Mesenchymal stem cell (in vitro differentiated cells and primary cell): ENCODE measurements around the gene RSAD1.

Source experiments
- DNase-seq: peaks from one replicate; pipeline ENCODE4 v3.0.0-alpha.2; 2013
- H2AFZ ChIP-seq: one replicate; pipeline ENCODE4 v1.6.1; 2013; ENCODE audit warnings: low read depth, mild to moderate bottlenecking, control low read depth, inconsistent platforms, low read length, moderate library complexity
- H2AK5ac ChIP-seq: 2 replicates; pipeline ENCODE4 v1.6.1; 2013; ENCODE audit warnings: low read length, moderate library complexity, mild to moderate bottlenecking, inconsistent platforms; ENCODE audit not compliant: severe bottlenecking
- H2BK120ac ChIP-seq: one replicate; pipeline ENCODE4 v1.6.1; 2013; ENCODE audit warnings: low read depth, mild to moderate bottlenecking, inconsistent platforms, low read length, moderate library complexity
- H2BK12ac ChIP-seq, 2 experiments: one replicate each; pipeline ENCODE4 v1.6.1; 2013; ENCODE audit warnings: inconsistent platforms in 2 of 2, low read length in 2 of 2, mild to moderate bottlenecking in 2 of 2, moderate library complexity in 2 of 2, control low read depth in 1 of 2
- H2BK15ac ChIP-seq: one replicate; pipeline ENCODE4 v1.6.1; 2013; ENCODE audit warnings: mild to moderate bottlenecking, low read depth, inconsistent platforms; ENCODE audit not compliant: poor library complexity, severe bottlenecking
- H2BK5ac ChIP-seq: 2 replicates; pipeline ENCODE4 v1.6.1; 2013; ENCODE audit warnings: low read depth, mild to moderate bottlenecking, low read length, control low read depth, inconsistent platforms; ENCODE audit not compliant: poor library complexity, severe bottlenecking
- H3K14ac ChIP-seq, 2 experiments: one replicate each; pipeline ENCODE4 v1.6.1; 2013; ENCODE audit warnings: inconsistent platforms in 2 of 2, low read length in 2 of 2, control low read depth in 1 of 2, mild to moderate bottlenecking in 1 of 2, moderate library complexity in 1 of 2
- H3K18ac ChIP-seq, 2 experiments: one replicate each; pipeline ENCODE4 v1.6.1; 2013; ENCODE audit warnings: inconsistent platforms in 2 of 2, low read length in 2 of 2, control low read depth in 1 of 2, low read depth in 1 of 2, mild to moderate bottlenecking in 1 of 2
- H3K23ac ChIP-seq, 2 experiments: one replicate each; pipeline ENCODE4 v1.6.1; 2013; ENCODE audit warnings: inconsistent platforms in 2 of 2, low read length in 2 of 2, mild to moderate bottlenecking in 2 of 2, moderate library complexity in 2 of 2, control low read depth in 1 of 2
- H3K27ac ChIP-seq: 2 replicates; pipeline ENCODE4 v1.5.1; 2013; ENCODE audit warnings: mild to moderate bottlenecking, moderate library complexity, low read length, control low read depth, inconsistent platforms; ENCODE audit not compliant: poor library complexity, severe bottlenecking
- H3K27me3 ChIP-seq, 2 experiments: 2 replicates each; pipeline versions ENCODE4 v1.6.1 to v1.7.0; 2013; ENCODE audit warnings: low read length in 2 of 2, mild to moderate bottlenecking in 2 of 2, moderate library complexity in 2 of 2, control low read depth in 1 of 2, inconsistent platforms in 1 of 2; ENCODE audit not compliant: control insufficient read depth in 1 of 2, insufficient read depth in 1 of 2
- H3K36me3 ChIP-seq, 2 experiments: 2 replicates each; pipeline versions ENCODE4 v1.6.1 to v1.7.0; 2013; ENCODE audit warnings: low read length in 2 of 2, control low read depth in 1 of 2, inconsistent platforms in 1 of 2, low read depth in 1 of 2, mild to moderate bottlenecking in 1 of 2; ENCODE audit not compliant: insufficient read depth in 2 of 2, control insufficient read depth in 1 of 2
- H3K4ac ChIP-seq, 2 experiments: one replicate each; pipeline ENCODE4 v1.6.1; 2013; ENCODE audit warnings: inconsistent platforms in 2 of 2, low read length in 2 of 2, mild to moderate bottlenecking in 2 of 2, moderate library complexity in 2 of 2, control low read depth in 1 of 2, low read depth in 1 of 2
- H3K4me1 ChIP-seq: 2 replicates; pipeline ENCODE4 v1.6.1; 2013; ENCODE audit warnings: low read depth, low read length, control low read depth; ENCODE audit not compliant: control insufficient read depth, insufficient read depth
- H3K4me2 ChIP-seq: 2 replicates; pipeline ENCODE4 v1.6.1; 2013; ENCODE audit warnings: low read length, mild to moderate bottlenecking, inconsistent platforms; ENCODE audit not compliant: poor library complexity, severe bottlenecking
- H3K4me3 ChIP-seq, 2 experiments: 2 replicates each; pipeline versions ENCODE4 v1.5.1 to v1.7.0; 2013; ENCODE audit warnings: low read length in 2 of 2, mild to moderate bottlenecking in 2 of 2, control low read depth in 1 of 2, low read depth in 1 of 2; ENCODE audit not compliant: insufficient read depth in 1 of 2
- H3K79me1 ChIP-seq: replicated peaks from 2 replicates; pipeline ENCODE4 v1.6.1; 2013; ENCODE audit warnings: mild to moderate bottlenecking, control low read depth, low read length, inconsistent platforms; ENCODE audit not compliant: poor library complexity, severe bottlenecking
- H3K9ac ChIP-seq: 2 replicates; pipeline ENCODE4 v1.7.0; 2013; ENCODE audit warnings: mild to moderate bottlenecking, low read length, moderate library complexity
- H3K9me3 ChIP-seq: 2 replicates; pipeline ENCODE4 v1.7.0; 2013; ENCODE audit warnings: mild to moderate bottlenecking, low read length; ENCODE audit not compliant: control insufficient read depth
- H4K8ac ChIP-seq: one replicate; pipeline ENCODE4 v1.6.1; 2013; ENCODE audit warnings: inconsistent platforms, mild to moderate bottlenecking, low read length, moderate library complexity
- H4K91ac ChIP-seq: one replicate; pipeline ENCODE4 v1.6.1; 2013; ENCODE audit warnings: mild to moderate bottlenecking, low read length, inconsistent platforms
- WGBS: methylation state at CpG from one replicate; pipeline ENCODE4 v1.1.7; 2013; ENCODE audit warnings: mixed read lengths; 5-methylcytosine and 5-hydroxymethylcytosine counted together

RSAD1 gene

DNA sequence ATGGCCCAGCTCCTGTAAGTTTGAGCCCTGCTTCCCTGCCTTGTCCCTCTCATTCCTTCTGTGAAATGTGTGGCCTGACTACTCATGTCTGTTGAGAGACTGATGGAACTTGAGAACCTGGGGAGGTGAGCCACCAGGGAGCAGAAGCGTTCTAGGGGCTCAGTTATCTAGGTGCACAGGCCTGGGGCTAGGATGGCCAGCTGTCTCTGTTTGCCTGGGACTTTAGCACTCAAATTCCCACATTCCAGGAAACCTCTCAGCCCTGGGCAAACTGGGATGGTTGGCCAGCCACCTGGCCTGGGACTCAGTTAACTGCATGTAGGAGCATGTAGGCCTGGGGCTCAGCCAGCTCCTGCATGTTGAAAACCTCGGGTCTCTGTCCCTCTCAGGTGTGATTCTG lies 44.5 kb downstream of the RSAD1 start:
- Histone ChIP-seq H3K23ac (no peak overlapping the region), H3K18ac (no peak overlapping the region), H3K4ac (no peak overlapping the region), H4K8ac (no peak overlapping the region), H3K4me1 (peaks cover 12% of the 10 kb centered on the region), H4K91ac (no peak overlapping the region), H3K9me3 (no peaks in the 10 kb centered on the region), H2AK5ac (no peak overlapping the region), H3K14ac (no peak overlapping the region), H2AFZ (no peak overlapping the region), H3K9ac (no peak overlapping the region), H3K27me3 (peaks cover 0 to 20% of the 10 kb centered on the region in 2 experiments), H2BK12ac (no peak overlapping the region), H3K4me3 (no peak overlapping the region), H2BK15ac (no peak overlapping the region), H2BK5ac (no peak overlapping the region), H2BK120ac (no peak overlapping the region), H3K4me2 (no peak overlapping the region), H3K36me3 (no peaks in the 10 kb centered on the region), H3K27ac (no peak overlapping the region), H3K79me1 (no peaks in the 10 kb centered on the region)
- no peak for DNase-seq
- WGBS: 78% methylated on average over 2 of the region's 2 CpGs

DNA sequence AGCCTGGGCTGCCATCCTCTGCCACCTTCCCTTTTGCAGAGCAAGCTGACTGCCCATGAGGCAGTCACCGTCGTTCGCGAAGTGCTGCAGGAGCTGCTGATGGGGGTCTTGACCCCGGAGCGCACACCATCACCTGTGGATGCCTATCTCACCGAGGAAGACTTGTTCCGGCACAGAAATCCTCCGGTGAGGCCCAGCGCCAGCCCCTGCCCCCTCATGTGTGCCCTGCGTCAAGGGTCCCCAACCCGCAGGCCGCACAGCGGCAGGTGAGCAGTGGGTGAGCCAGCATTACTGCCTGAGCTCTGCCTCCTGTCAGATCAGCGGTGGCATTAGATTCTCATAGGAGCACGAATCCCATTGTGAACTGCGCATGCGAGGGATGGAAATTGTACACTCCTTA lies 46.2 kb downstream of the RSAD1 start:
- Histone ChIP-seq H2BK15ac (no peak overlapping the region), H4K91ac (no peak overlapping the region), H3K9me3 (no peaks in the 10 kb centered on the region), H3K9ac (no peak overlapping the region), H3K27ac (no peak overlapping the region), H2AFZ (no peak overlapping the region), H2BK12ac (no peak overlapping the region), H3K4me3 (peak overlapping the region in 1 of 2 experiments; percentile 14), H3K4ac (no peak overlapping the region), H3K23ac (no peak overlapping the region), H3K4me1 (peaks cover 10% of the 10 kb centered on the region), H3K36me3 (no peaks in the 10 kb centered on the region), H4K8ac (no peak overlapping the region), H2AK5ac (no peak overlapping the region), H3K27me3 (peaks cover 6 to 32% of the 10 kb centered on the region in 2 experiments), H3K79me1 (no peaks in the 10 kb centered on the region), H2BK5ac (no peak overlapping the region), H3K14ac (no peak overlapping the region), H2BK120ac (no peak overlapping the region), H3K18ac (no peak overlapping the region), H3K4me2 (no peak overlapping the region)
- DNase-seq: no peak
- WGBS: 96% methylated on average over 18 of the region's 18 CpGs

GRCh38 chr17:50527155-50527762 lies 48.6 kb downstream of the RSAD1 start:
- no peaks in the 10 kb centered on the region for H3K79me1 ChIP-seq
- no peak overlapping the region for H3K4me3 ChIP-seq
- peaks cover 19 to 54% of the 10 kb centered on the region in 2 experiments for H3K27me3 ChIP-seq
- no peak overlapping the region for H4K8ac ChIP-seq
- H3K36me3 ChIP-seq: no peaks in the 10 kb centered on the region
- no peak overlapping the region for H3K18ac ChIP-seq
- peaks cover 12% of the 10 kb centered on the region for H3K4me1 ChIP-seq
- H3K14ac ChIP-seq: no peak overlapping the region
- H3K27ac ChIP-seq: no peak overlapping the region
- no peak overlapping the region for H2BK15ac ChIP-seq
- H4K91ac ChIP-seq: no peak overlapping the region
- H3K23ac ChIP-seq: no peak overlapping the region
- H3K9ac ChIP-seq: no peak overlapping the region
- H3K9me3 ChIP-seq: no peaks in the 10 kb centered on the region
- no peak overlapping the region for H2BK12ac ChIP-seq
- H3K4ac ChIP-seq: no peak overlapping the region
- no peak for DNase-seq
- H2BK5ac ChIP-seq: no peak overlapping the region
- no peak overlapping the region for H3K4me2 ChIP-seq
- no peak overlapping the region for H2BK120ac ChIP-seq
- H2AK5ac ChIP-seq: no peak overlapping the region
- H2AFZ ChIP-seq: no peak overlapping the region
- WGBS: 60% methylated on average over 2 of the region's 5 CpGs

DNA sequence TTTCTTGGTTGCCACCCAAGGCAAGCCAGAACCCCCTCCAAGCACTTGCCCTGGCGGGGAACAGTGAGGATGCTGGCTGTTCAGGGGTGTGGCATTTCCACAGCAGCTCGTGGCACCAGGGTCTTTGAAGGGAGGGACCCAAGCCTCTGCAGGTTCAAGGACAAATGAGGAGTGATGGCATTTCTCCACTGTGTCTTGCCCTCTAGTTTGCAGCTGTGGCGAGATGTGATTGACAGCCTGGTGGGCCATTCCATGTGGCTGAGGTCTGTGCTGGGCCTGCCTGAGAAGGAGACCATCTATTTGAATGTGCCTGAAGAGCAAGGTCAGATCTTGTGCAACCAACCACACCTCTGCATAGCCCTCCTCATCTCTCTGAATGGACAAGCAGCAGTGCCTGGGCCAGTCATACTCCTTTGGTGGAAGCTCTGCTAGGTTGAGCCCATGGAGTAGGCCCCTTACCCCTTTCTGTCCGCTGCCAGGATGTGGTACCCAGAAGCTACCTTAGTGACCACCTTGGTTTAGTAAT lies 49.4 kb downstream of the RSAD1 start:
- H3K4me1 ChIP-seq: peaks cover 19% of the 10 kb centered on the region
- no peak overlapping the region for H3K4ac ChIP-seq
- no peak overlapping the region for H3K27ac ChIP-seq
- no peak overlapping the region for H3K9ac ChIP-seq
- H3K79me1 ChIP-seq: no peaks in the 10 kb centered on the region
- no peaks in the 10 kb centered on the region for H3K36me3 ChIP-seq
- 67% methylated on average over 4 of the region's 4 CpGs for WGBS
- H3K9me3 ChIP-seq: no peaks in the 10 kb centered on the region
- H2AFZ ChIP-seq: no peak overlapping the region
- no peak for DNase-seq
- H4K91ac ChIP-seq: no peak overlapping the region
- H3K4me2 ChIP-seq: no peak overlapping the region
- H2BK15ac ChIP-seq: no peak overlapping the region
- peaks cover 27 to 62% of the 10 kb centered on the region in 2 experiments for H3K27me3 ChIP-seq
- no peak overlapping the region for H2BK5ac ChIP-seq
- no peak overlapping the region for H2AK5ac ChIP-seq
- H2BK120ac ChIP-seq: no peak overlapping the region
- H4K8ac ChIP-seq: no peak overlapping the region
- no peak overlapping the region for H3K18ac ChIP-seq
- no peak overlapping the region for H3K14ac ChIP-seq
- no peak overlapping the region for H3K4me3 ChIP-seq
- no peak overlapping the region for H2BK12ac ChIP-seq
- H3K23ac ChIP-seq: no peak overlapping the region
